ENCODE measurements around the gene CAMK1D.

Gene CAMK1D

GRCh38 chr10:12609435-12609834 lies 260.1 kb downstream of the CAMK1D start:
- H3K4me3 ChIP-seq (ENCODE audit: low read depth, low read length), result no peak overlapping the region
- ChIA-PET CTCF (no interaction called here), POLR2A (interaction anchor here (0.6 kb wide), 1 partner anchor 188 kb away, joined by 6 read pairs; no protein-coding TSS in a partner anchor)
- TF ChIP-seq ZNF248 (tag by site-specific recombination; IDR thresholded peaks at IDR 0.05), result no peak
- no peaks in the 10 kb centered on the region for H3K9me3 ChIP-seq (ENCODE audit: control insufficient read depth, insufficient read depth, low read depth, low read length)
- H3K27ac ChIP-seq (ENCODE audit: extremely low read depth, low read depth, low read length), result no peak overlapping the region
- no peaks in the 10 kb centered on the region for H3K4me1 ChIP-seq (ENCODE audit: control insufficient read depth, insufficient read depth, low read length)
- H3K36me3 ChIP-seq (ENCODE audit: control insufficient read depth in 2 of 2, insufficient read depth in 1 of 2, low read length in 2 of 2), result no peaks in the 10 kb centered on the region

DNA sequence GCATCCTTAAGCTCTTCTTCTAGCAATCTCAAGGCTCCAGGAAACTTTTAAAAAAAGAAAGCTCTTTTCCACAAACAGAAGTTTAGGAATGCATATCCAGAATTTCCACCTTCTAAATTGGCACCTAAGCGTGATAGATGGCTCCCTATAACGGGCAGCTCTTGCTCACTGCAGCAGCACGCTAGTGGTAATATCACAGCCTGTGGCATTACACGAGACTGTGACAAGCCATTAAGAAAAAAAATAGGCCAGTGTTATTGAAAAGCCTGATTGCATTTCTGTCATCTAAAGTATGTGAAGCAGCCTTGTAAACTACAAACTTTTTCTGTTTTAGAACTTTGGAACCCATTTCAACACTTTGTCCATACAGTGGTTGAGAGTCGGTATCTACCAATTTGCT lies 263.8 kb downstream of the CAMK1D start:
- H3K27ac ChIP-seq (ENCODE audit: extremely low read depth, low read depth, low read length), result no peak overlapping the region
- no peak overlapping the region for H3K4me3 ChIP-seq (ENCODE audit: low read depth, low read length)
- TF ChIP-seq TRIM28 (IDR thresholded peaks at IDR 0.05; ENCODE audit: borderline replicate concordance, low read length), result no peak
- no peak for TF ChIP-seq MYNN (tag by site-specific recombination; IDR thresholded peaks at IDR 0.05; ENCODE audit: borderline replicate concordance)
- no peak for TF ChIP-seq GLI4 (tag by site-specific recombination; IDR thresholded peaks at IDR 0.05)
- TF ChIP-seq ZNF140 (tag by site-specific recombination; IDR thresholded peaks at IDR 0.05), result no peak
- no peak for TF ChIP-seq ZBTB1 (tag by site-specific recombination; IDR thresholded peaks at IDR 0.05)
- TF ChIP-seq ZNF121 (tag by site-specific recombination; IDR thresholded peaks at IDR 0.05), result no peak
- TF ChIP-seq REST (tag by site-specific recombination; IDR thresholded peaks at IDR 0.05), result no peak
- TF ChIP-seq ZNF776 (tag by site-specific recombination; IDR thresholded peaks at IDR 0.05; ENCODE audit: borderline replicate concordance), result no peak
- TF ChIP-seq, protein P1, sequence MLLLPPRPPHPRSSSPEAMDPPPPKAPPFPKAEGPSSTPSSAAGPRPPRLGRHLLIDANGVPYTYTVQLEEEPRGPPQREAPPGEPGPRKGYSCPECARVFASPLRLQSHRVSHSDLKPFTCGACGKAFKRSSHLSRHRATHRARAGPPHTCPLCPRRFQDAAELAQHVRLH (tag by site-specific recombination; IDR thresholded peaks at IDR 0.05), result no peak
- CTCF ChIA-PET, result no interaction called here
- H3K4me1 ChIP-seq (ENCODE audit: control insufficient read depth, insufficient read depth, low read length), result no peaks in the 10 kb centered on the region
- POLR2A ChIA-PET, result no interaction called here
- no peaks in the 10 kb centered on the region for H3K9me3 ChIP-seq (ENCODE audit: control insufficient read depth, insufficient read depth, low read depth, low read length)
- H3K36me3 ChIP-seq (ENCODE audit: control insufficient read depth in 2 of 2, insufficient read depth in 1 of 2, low read length in 2 of 2), result no peaks in the 10 kb centered on the region

- H3K9me3 ChIP-seq (ENCODE audit: control insufficient read depth, insufficient read depth, low read depth, low read length), result no peaks in the 10 kb centered on the region
- TF ChIP-seq, protein P2, sequence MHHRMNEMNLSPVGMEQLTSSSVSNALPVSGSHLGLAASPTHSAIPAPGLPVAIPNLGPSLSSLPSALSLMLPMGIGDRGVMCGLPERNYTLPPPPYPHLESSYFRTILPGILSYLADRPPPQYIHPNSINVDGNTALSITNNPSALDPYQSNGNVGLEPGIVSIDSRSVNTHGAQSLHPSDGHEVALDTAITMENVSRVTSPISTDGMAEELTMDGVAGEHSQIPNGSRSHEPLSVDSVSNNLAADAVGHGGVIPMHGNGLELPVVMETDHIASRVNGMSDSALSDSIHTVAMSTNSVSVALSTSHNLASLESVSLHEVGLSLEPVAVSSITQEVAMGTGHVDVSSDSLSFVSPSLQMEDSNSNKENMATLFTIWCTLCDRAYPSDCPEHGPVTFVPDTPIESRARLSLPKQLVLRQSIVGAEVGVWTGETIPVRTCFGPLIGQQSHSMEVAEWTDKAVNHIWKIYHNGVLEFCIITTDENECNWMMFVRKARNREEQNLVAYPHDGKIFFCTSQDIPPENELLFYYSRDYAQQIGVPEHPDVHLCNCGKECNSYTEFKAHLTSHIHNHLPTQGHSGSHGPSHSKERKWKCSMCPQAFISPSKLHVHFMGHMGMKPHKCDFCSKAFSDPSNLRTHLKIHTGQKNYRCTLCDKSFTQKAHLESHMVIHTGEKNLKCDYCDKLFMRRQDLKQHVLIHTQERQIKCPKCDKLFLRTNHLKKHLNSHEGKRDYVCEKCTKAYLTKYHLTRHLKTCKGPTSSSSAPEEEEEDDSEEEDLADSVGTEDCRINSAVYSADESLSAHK (tag by site-specific recombination; IDR thresholded peaks at IDR 0.05), result 0 out of 2 replicates have a peak, but pooled peaks have one; percentile 34
- TF ChIP-seq ZNF350 (tag by site-specific recombination; IDR thresholded peaks at IDR 0.05), result no peak
- TF ChIP-seq ZNF600 (tag by site-specific recombination; IDR thresholded peaks at IDR 0.05), result 0 out of 2 replicates have a peak, but pooled peaks have one; percentile 13
- no peak overlapping the region for H3K27ac ChIP-seq (ENCODE audit: extremely low read depth, low read depth, low read length)
- CTCF ChIA-PET, result interaction anchor here (0.6 kb wide), 2 partner anchors 210 to 400 kb away, joined by 3 to 4 read pairs; no protein-coding TSS in a partner anchor
- no peaks in the 10 kb centered on the region for H3K4me1 ChIP-seq (ENCODE audit: control insufficient read depth, insufficient read depth, low read length)
- POLR2A ChIA-PET, result no interaction called here
- no peak overlapping the region for H3K4me3 ChIP-seq (ENCODE audit: low read depth, low read length)
- no peaks in the 10 kb centered on the region for H3K36me3 ChIP-seq (ENCODE audit: control insufficient read depth in 2 of 2, insufficient read depth in 1 of 2, low read length in 2 of 2)
These were observed 265.0 kb downstream of the CAMK1D start for GRCh38 chr10:12614177-12614995.

All from HEK293 (cell line).